G401 (cell line): Measurements from ENCODE around the gene MYO18A. TPM values are rescaled to one million over a fixed set of nuclear protein-coding genes. Genes with fewer than 3 reads are reported as not detected.
A peak's percentile ranks its signal among the peaks of the same experiment; 100 is the strongest.

Source experiments
- DNase-seq: peaks from one replicate; pipeline ENCODE4 v3.0.0-alpha.2; 2015; ENCODE audit warnings: low spot score
- in situ Hi-C: cut with HindIII; loops from 2 replicates; pipeline ENCODE4 v1.10.0; 2016; ENCODE audit warnings: low sequenced_read_pairs, mixed read lengths
- total RNA-seq: library from RNA; depleted of rRNA; stranded (reverse); fragments of >200 nt; shearing (Covaris generic); gene quantifications from 2 replicates; pipeline ENCODE4 v1.2.3, GENCODE V29; 2014

The MYO18A gene
- total RNA-seq, 1 experiment from 2014 or later: 42.1 TPM

DNA sequence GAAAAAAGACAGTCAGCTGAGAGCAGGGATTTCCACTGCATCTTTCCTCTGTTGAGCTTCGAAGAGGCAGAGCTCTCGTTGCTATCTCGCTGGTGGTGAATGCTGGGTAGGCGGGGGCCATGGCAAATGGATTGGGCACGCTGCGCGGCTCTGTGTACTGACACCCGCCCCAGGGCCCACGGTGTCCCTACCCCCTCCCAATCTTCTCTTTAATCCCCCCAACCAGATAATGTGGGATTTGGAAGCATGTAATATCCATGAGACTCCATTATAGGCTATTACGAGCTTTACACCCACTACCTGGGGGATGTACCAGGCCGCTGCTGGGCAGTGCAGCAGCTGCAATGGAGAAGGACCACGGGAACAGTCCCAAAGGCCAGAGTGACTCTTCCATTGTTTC is 129.0 kb downstream of the MYO18A start:
- DNase-seq: no peak

GRCh38 chr17:29050176-29050575 is 130.0 kb downstream of the MYO18A start:
- no peak for DNase-seq
- in situ Hi-C loops: no loop called here

More for the DNA sequence above, 129.0 kb downstream of the MYO18A start:
- in situ Hi-C loops: no loop called here

- in situ Hi-C loops: no loop called here
- no peak for DNase-seq
Measured at GRCh38 chr17:29049541-29050145, 130.6 kb downstream of the MYO18A start.

DNA sequence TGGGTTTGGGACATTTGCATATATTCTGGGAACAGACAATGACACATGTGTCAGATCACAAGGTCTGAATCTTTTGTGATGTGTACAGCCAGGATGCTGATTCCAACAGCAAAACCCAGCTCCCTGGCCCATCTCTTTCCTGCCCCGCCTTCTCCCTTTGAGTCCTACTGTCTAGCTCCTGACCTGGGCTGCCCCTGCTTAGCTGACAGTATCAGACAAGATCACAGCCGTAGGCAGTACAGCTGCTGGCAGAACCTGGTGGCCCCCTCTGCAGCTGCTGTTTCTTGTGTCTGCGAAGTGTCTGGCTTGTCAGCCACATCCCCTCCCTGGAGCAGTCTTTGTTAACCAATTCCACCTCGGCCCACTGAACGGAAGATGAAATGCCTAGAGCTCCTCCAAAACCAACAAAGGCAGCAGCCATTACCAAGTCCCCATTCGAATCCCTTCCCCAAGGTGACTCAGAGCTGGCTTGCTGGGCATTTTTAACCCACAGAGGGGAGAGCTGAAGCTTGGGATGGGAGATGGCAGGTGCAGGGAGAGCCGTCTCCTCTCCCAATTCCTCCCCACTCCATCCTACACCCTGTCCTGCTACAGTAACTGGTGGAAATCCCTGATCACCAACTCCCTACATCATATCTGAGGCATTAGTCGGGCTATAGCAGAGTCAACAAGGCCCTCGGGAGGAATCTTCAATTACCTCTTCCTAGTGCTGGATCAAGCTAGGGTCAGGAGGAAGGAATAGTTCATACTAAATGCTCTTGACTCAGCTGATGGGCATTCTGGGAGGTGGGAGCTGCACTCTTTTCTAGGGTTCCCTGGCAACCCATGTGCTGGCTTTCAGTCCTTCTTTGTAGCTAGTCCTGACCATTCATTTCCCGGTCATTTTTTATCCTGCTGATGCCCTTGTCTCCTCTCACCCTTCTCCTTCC is 131.5 kb downstream of the MYO18A start:
- in situ Hi-C loops: no loop called here
- no peak for DNase-seq

- in situ Hi-C loops: no loop called here
- no peak for DNase-seq
Measured at GRCh38 chr17:29046473-29046839, 133.7 kb downstream of the MYO18A start.

DNA sequence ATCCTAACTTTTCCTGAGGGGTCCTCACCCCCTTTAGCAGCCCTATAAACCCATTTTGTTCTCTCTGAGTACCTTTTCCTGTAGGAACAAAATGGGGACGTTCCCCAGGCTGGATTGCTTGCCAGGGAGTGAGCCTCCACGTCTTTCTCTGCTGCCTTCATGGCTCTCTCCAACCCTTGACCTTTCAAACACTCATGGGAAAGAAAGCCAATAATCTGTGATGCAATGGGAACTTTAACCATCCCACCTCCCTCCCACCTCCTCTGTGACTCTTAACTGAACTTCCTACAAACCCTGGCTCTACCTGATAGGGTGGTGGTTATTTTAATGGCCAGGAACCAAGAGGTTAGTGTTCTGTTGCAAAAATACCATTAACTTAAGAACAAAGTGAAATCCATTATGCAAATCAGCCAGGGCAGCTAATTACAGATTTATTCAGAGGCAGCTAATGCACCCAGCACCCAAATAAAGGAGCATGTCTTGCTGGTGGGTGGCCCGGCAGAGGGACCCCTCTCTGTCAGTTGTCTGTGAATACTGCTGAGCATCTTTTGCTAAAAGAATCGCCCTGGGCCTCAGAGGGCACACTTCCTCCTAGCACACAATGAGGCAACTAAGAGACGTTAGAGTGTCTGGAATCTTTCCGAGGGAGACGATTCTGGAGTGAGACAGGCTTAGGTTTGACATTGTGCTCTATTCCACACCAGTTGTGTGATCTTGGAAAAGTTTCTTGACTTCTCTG is 134.3 kb downstream of the MYO18A start:
- DNase-seq: no peak
- in situ Hi-C loops: no loop called here

- in situ Hi-C loops: no loop called here
- no peak for DNase-seq
Measured at GRCh38 chr17:29045026-29045425, 135.2 kb downstream of the MYO18A start.

- DNase-seq: no peak
- in situ Hi-C loops: no loop called here
Measured at GRCh38 chr17:29043539-29044145, 136.6 kb downstream of the MYO18A start.

DNA sequence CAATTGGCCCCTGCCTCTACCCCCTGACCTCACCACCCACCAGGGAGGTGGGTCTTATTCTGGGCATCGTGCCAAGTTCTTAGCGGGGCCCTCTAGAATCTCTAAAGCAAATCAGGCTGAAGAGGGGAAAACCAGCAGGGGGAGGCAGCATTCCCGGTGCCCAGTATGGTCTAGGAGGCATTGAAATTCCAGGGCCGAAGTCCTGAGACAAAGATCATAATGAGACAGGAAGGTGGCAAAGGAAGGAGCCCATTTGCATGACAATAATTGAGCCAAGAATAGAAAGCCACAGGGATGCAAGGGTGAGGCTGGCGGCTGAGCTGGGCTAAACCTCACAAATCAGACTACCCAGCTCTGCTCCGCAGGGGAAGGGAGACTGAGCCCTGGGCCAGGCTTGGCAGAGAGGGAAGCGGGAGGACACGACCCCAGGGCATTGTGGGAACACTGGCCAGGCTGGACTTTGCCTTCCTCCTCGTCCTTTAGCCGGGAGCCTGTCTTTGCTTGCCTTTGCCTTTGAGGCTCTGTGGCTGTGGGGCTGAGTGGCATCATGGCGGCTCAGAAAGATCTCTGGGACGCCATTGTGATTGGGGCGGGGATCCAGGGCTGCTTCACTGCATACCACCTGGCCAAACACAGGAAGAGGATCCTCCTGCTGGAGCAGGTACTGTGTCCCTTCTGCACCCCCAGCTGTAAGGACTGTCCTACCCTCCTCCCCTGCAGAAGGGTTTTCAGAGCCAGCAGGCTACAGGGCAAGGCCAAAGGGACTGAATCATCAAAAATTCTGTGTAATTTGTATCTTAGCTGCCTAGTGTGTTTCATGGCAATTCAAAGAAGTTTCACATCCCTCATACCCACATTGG is 137.3 kb downstream of the MYO18A start, which contains the start of gene PIPOX:
Gene PIPOX, plus strand, starts transcription at position 463 of the 860 bp plus-strand sequence. Its CDS starts 85 bp downstream, at position 548.
- in situ Hi-C loops: no loop called here
- DNase-seq: peak; percentile 74

GRCh38 chr17:29042026-29042678 is 138.0 kb downstream of the MYO18A start:
- DNase-seq: no peak
- in situ Hi-C loops: no loop called here

DNA sequence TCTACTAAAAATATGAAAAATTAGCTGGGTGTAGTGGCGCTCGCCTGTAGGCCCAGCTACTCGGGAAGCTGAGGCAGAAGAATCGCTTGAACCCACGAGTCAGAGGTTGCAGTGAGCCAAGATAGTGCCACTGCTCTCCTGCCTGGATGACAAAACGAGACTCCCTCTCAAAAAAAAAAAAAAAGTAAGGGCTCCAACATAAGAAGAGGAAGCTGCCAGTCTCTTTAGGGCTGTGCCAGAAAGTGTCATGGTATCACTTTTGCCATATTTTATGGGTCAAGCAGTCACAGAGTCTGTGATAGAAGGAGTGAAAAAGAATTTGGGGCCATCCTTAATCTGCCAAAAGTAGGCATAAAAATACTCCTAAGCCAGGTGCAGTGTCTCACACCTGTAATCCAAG is 138.6 kb downstream of the MYO18A start:
- in situ Hi-C loops: no loop called here
- no peak for DNase-seq

- no peak for DNase-seq
- in situ Hi-C loops: no loop called here
Measured at GRCh38 chr17:29041091-29041490, 139.1 kb downstream of the MYO18A start.

- no peak for DNase-seq
- in situ Hi-C loops: no loop called here
Measured at GRCh38 chr17:29039764-29040598, 140.2 kb downstream of the MYO18A start.

DNA sequence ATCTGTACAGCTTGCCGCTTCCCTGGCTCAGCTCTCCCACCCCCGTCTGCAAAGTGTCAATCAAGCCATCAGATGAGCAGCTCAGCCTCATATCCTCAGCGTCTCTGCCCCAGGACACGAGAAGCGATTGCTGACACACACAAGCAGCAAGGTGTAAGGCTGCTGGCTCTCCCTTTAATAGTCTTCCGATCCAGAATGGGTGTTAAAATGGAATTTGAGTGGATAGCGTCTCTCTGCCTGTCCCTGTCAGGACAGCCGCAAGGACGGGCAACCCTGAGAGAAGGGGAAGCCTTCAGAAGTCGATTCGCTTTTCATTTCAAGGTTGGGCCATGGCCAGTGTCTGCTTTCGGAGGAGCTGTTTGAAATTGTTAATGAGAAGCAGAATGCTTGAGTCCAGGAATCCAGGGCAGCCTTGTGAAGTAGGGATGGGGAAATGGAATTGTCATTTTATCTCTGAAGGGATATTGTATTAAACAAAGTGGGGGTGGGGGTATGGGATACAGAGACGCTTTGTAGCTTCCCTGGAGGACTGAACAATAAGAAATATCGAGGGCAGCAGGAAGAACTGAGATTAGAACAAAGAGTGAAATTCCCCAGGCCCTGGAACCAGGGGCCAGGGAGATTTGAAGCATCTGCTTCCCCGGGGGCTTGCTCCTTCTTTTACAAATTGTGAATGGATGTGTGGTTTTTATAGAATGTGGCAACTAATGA is 142.0 kb downstream of the MYO18A start:
- peak; percentile 64 for DNase-seq
- in situ Hi-C loops: no loop called here

DNA sequence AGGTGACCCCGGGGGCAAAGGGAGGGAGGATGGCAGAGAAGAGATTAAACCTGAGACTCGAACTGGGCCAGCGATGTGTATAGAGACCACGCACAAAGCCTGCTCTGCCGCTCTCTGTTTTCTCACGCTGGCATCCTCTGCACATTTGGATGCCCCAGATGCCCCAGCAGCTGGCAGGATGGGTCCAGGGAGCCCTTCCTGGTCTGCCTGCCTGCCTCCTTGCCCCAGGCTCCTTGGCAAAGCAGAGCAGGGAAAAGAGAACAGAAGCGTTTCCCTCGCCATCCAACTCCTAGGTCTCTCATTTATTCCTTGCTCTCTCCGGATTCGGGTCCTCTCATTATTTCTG is 142.5 kb downstream of the MYO18A start:
- in situ Hi-C loops: no loop called here
- no peak for DNase-seq

- in situ Hi-C loops: no loop called here
- no peak for DNase-seq
Measured at GRCh38 chr17:29036584-29036983, 143.6 kb downstream of the MYO18A start.

DNA sequence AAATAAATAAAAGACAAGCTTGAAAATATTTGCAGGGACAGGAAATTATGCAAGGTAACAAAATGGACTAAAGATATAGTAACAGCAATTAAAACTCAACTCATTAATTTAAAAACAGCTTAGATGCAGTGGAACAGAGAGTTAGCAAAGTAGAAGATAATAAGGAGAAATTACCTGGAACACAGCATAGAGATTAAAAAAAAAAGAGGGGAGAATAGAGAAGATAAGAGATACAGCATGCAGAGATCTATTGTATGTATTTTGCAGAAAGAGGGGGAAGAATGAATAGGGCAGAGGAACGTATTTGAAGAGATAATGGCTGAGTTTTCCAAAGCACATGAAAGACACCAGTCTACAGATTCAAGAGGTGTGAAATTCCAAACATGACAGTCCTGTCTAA is 145.7 kb downstream of the MYO18A start:
- DNase-seq: no peak
- in situ Hi-C loops: no loop called here
